ENCODE data around the gene TIMP3. TPM values are rescaled to one million over a fixed set of nuclear protein-coding genes. Genes with fewer than 3 reads are reported as not detected.

The TIMP3 gene
- total RNA-seq (not detected in 2 replicates), polyA plus RNA-seq (not detected in 2 replicates), polyA minus RNA-seq (0.07 TPM in 1 of 2 replicates, not detected in the other)
- total RNA-seq (2013), result 1.7 TPM

DNA sequence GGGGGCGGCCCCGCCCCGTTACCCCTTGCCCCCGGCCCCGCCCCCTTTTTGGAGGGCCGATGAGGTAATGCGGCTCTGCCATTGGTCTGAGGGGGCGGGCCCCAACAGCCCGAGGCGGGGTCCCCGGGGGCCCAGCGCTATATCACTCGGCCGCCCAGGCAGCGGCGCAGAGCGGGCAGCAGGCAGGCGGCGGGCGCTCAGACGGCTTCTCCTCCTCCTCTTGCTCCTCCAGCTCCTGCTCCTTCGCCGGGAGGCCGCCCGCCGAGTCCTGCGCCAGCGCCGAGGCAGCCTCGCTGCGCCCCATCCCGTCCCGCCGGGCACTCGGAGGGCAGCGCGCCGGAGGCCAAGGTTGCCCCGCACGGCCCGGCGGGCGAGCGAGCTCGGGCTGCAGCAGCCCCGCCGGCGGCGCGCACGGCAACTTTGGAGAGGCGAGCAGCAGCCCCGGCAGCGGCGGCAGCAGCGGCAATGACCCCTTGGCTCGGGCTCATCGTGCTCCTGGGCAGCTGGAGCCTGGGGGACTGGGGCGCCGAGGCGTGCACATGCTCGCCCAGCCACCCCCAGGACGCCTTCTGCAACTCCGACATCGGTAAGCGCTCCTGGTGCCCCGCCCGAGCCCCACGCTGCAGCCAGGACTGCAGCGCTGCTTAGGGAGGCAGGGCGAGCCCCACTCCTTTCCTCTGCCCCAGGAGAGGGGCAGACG lies at the start of gene TIMP3:
Gene TIMP3 (plus strand): TSS at position 169 of the 700 bp plus-strand sequence. CDS start 297 bp downstream, at position 466.
- WGBS (ENCODE audit: insufficient coverage), result 4% methylated on average over 69 of the region's 72 CpGs
- H3K9me3 Mint-ChIP-seq (ENCODE audit: insufficient read depth), result no peaks in the 10 kb centered on the region

DNA sequence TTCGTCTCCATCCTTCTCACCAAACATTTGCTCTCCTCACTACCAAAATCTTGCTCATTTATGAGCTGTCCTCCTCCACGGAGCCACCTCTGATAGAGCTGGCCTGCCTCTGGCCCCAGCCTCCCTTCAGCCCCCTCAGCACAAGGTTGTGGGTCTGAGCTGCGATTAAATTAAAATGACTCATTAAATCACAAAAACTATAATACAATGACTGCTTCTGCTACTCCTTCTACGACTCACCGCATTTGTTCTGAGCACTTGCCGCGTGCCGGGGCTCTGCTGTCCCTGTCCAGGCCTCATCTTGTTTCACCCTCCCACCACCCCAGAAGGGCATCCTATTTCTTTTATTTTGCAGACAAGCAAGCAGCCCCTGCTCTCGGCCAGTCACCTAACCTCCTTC lies 49.2 kb upstream of the TIMP3 start:
- H3K4me3 Mint-ChIP-seq, result no peak overlapping the region
- Histone ChIP-seq H4K20me1 (ENCODE audit: control insufficient read depth, insufficient read depth, low read length, poor library complexity, severe bottlenecking) (no peaks in the 10 kb centered on the region), H3K4me3 (ENCODE audit: control extremely low read depth in 1 of 5, extremely low read depth in 1 of 5, insufficient read depth in 1 of 5, low read depth in 2 of 5, low read length in 4 of 5) (no peak overlapping the region), H3K9me3 (ENCODE audit: control extremely low read depth in 1 of 3, control insufficient read depth in 2 of 3, insufficient read depth in 1 of 3, low read length in 2 of 3) (no peaks in the 10 kb centered on the region), H3K27me3 (replicated peaks in 1 of 4; ENCODE audit: control extremely low read depth in 1 of 4, control insufficient read depth in 3 of 4, insufficient read depth in 4 of 4, low read length in 3 of 4) (no peaks in the 10 kb centered on the region), H3K4me2 (replicated peaks; ENCODE audit: low read depth, low read length, poor library complexity, severe bottlenecking) (no peak overlapping the region), H3K9ac (ENCODE audit: low read length) (no peak overlapping the region), H2AFZ (ENCODE audit: insufficient read depth, low read depth, low read length, poor library complexity, severe bottlenecking) (no peak overlapping the region), H3K79me2 (ENCODE audit: control insufficient read depth, insufficient read depth, low read length) (no peaks in the 10 kb centered on the region), H3K36me3 (replicated peaks in 1 of 2; ENCODE audit: control extremely low read depth in 1 of 2, control insufficient read depth in 1 of 2, extremely low read depth in 1 of 2, insufficient read depth in 2 of 2, low read length in 1 of 2) (no peaks in the 10 kb centered on the region), H3K27ac (ENCODE audit: low read length in 2 of 2) (no peak overlapping the region), H3K4me1 (ENCODE audit: control insufficient read depth in 2 of 2, insufficient read depth in 2 of 2, low read length in 2 of 2) (no peaks in the 10 kb centered on the region)
- ChIA-PET POLR2A (no interaction called here), CTCF (no interaction called here)
- H3K27ac Mint-ChIP-seq, result no peak overlapping the region
- DNase-seq (no peak), ATAC-seq (ENCODE audit: low read depth) (no peak)
- intact Hi-C loops (cut with micrococcal nuclease), result no loop called here
- no peaks in the 10 kb centered on the region for H3K27me3 Mint-ChIP-seq
- peaks cover 2% of the 10 kb centered on the region for H3K9me3 Mint-ChIP-seq (ENCODE audit: insufficient read depth)
- no peak for TF ChIP-seq EZH2 (IDR thresholded peaks at IDR 0.05; ENCODE audit: borderline replicate concordance, insufficient read depth, low read depth, low read length, poor library complexity, severe bottlenecking)
- TF ChIP-seq, protein P1, sequence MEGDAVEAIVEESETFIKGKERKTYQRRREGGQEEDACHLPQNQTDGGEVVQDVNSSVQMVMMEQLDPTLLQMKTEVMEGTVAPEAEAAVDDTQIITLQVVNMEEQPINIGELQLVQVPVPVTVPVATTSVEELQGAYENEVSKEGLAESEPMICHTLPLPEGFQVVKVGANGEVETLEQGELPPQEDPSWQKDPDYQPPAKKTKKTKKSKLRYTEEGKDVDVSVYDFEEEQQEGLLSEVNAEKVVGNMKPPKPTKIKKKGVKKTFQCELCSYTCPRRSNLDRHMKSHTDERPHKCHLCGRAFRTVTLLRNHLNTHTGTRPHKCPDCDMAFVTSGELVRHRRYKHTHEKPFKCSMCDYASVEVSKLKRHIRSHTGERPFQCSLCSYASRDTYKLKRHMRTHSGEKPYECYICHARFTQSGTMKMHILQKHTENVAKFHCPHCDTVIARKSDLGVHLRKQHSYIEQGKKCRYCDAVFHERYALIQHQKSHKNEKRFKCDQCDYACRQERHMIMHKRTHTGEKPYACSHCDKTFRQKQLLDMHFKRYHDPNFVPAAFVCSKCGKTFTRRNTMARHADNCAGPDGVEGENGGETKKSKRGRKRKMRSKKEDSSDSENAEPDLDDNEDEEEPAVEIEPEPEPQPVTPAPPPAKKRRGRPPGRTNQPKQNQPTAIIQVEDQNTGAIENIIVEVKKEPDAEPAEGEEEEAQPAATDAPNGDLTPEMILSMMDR (IDR thresholded peaks at IDR 0.05), result no peak
- H3K4me1 Mint-ChIP-seq, result no peaks in the 10 kb centered on the region
- WGBS (ENCODE audit: insufficient coverage), result 71% methylated on average over 9 of the region's 9 CpGs

More for the DNA sequence above, at the start of gene TIMP3:
- Histone ChIP-seq H3K27ac (ENCODE audit: low read length in 2 of 2) (no peak within 1 kb of the TSS), H3K79me2 (ENCODE audit: control insufficient read depth, insufficient read depth, low read length) (no peaks in the 10 kb centered on the region), H3K36me3 (replicated peaks in 1 of 2; ENCODE audit: control extremely low read depth in 1 of 2, control insufficient read depth in 1 of 2, extremely low read depth in 1 of 2, insufficient read depth in 2 of 2, low read length in 1 of 2) (no peaks in the 10 kb centered on the region), H3K9ac (ENCODE audit: low read length) (no peak within 1 kb of the TSS), H4K20me1 (ENCODE audit: control insufficient read depth, insufficient read depth, low read length, poor library complexity, severe bottlenecking) (no peaks in the 10 kb centered on the region), H3K4me2 (replicated peaks; ENCODE audit: low read depth, low read length, poor library complexity, severe bottlenecking) (peak within 1 kb of the TSS; percentile 53), H3K9me3 (ENCODE audit: control extremely low read depth in 1 of 3, control insufficient read depth in 2 of 3, insufficient read depth in 1 of 3, low read length in 2 of 3) (peaks cover 0 to 3% (median 0%) of the 10 kb centered on the region in 3 donors), H3K4me1 (ENCODE audit: control insufficient read depth in 2 of 2, insufficient read depth in 2 of 2, low read length in 2 of 2) (peaks cover 5 to 8% of the 10 kb centered on the region in 2 donors), H3K27me3 (replicated peaks in 1 of 4; ENCODE audit: control extremely low read depth in 1 of 4, control insufficient read depth in 3 of 4, insufficient read depth in 4 of 4, low read length in 3 of 4) (peaks cover 0 to 16% (median 8%) of the 10 kb centered on the region in 4 experiments), H2AFZ (ENCODE audit: insufficient read depth, low read depth, low read length, poor library complexity, severe bottlenecking) (no peak within 1 kb of the TSS), H3K4me3 (ENCODE audit: control extremely low read depth in 1 of 5, extremely low read depth in 1 of 5, insufficient read depth in 1 of 5, low read depth in 2 of 5, low read length in 4 of 5) (no peak within 1 kb of the TSS)
- TF ChIP-seq, protein P1 (IDR thresholded peaks at IDR 0.05), result no peak
- no peak for TF ChIP-seq EZH2 (IDR thresholded peaks at IDR 0.05; ENCODE audit: borderline replicate concordance, insufficient read depth, low read depth, low read length, poor library complexity, severe bottlenecking)
- CTCF ChIA-PET, result no interaction called here
- POLR2A ChIA-PET, result no interaction called here
- Mint-ChIP-seq H3K4me1 (peaks cover 8% of the 10 kb centered on the region), H3K4me3 (peak within 1 kb of the TSS; percentile 29), H3K27me3 (peaks cover 73% of the 10 kb centered on the region), H3K27ac (no peak within 1 kb of the TSS)
- intact Hi-C loops (cut with micrococcal nuclease), result no loop called here
- no peak for DNase-seq
- peak; percentile 21 for ATAC-seq (ENCODE audit: low read depth)

Data from B cell (primary cell).